SK-N-SH (cell line): ENCODE measurements around the gene RPL29.

Source experiments
- EP300 ChIP-seq, 2 experiments: IDR thresholded peaks; 2 replicates each; pipeline versions ENCODE4 v1.4.0 to v1.6.1; 2012; ENCODE audit warnings: borderline replicate concordance in 1 of 2, low read depth in 1 of 2, low read length in 1 of 2
- FOXM1 ChIP-seq: IDR thresholded peaks from 2 replicates; pipeline ENCODE4 v1.4.0; 2012; ENCODE audit warnings: low read depth, mild to moderate bottlenecking
- GABPA ChIP-seq: IDR thresholded peaks from 2 replicates; pipeline ENCODE4 v1.4.0; 2012; ENCODE audit warnings: low read depth, mild to moderate bottlenecking
- JUND ChIP-seq: IDR thresholded peaks from 2 replicates; pipeline ENCODE4 v1.4.0; 2012
- MXI1 ChIP-seq: IDR thresholded peaks from 2 replicates; pipeline ENCODE4 v1.6.1; 2012; ENCODE audit warnings: mild to moderate bottlenecking, low read depth, low read length, improper control_type of control experiment
- POLR2AphosphoS5 ChIP-seq: IDR thresholded peaks from 2 replicates; pipeline ENCODE4 v1.6.1; 2012; ENCODE audit warnings: low read depth, low read length
- RAD21 ChIP-seq: IDR thresholded peaks from 2 replicates; pipeline ENCODE4 v1.6.1; 2012; ENCODE audit warnings: mild to moderate bottlenecking, low read length
- TF ChIP-seq, protein P1 (sequence below): IDR thresholded peaks from 2 replicates; pipeline ENCODE4; 2012
- TF ChIP-seq, protein P2 (sequence below): fragments of 200-600 bp; sonication (generic); IDR thresholded peaks from 2 replicates; pipeline ENCODE4 v1.6.1; 2017; ENCODE audit warnings: antibody characterized with exemption, mild to moderate bottlenecking, moderate library complexity
- TF ChIP-seq, protein P3 (sequence below): IDR thresholded peaks from 2 replicates; pipeline ENCODE4 v1.4.0; 2012; ENCODE audit warnings: low read depth, borderline replicate concordance
- TF ChIP-seq, protein P4 (sequence below): IDR thresholded peaks from 2 replicates; pipeline ENCODE4 v1.4.0; 2012; ENCODE audit warnings: low read depth, borderline replicate concordance
- TF ChIP-seq, protein P5 (sequence below): IDR thresholded peaks from 2 replicates; pipeline ENCODE4 v1.4.0; 2012; ENCODE audit warnings: low read depth
- TF ChIP-seq, protein P6 (sequence below): IDR thresholded peaks from 2 replicates; pipeline ENCODE4 v1.6.1; 2012; ENCODE audit warnings: mild to moderate bottlenecking, low read depth, low read length, moderate library complexity

DNA sequence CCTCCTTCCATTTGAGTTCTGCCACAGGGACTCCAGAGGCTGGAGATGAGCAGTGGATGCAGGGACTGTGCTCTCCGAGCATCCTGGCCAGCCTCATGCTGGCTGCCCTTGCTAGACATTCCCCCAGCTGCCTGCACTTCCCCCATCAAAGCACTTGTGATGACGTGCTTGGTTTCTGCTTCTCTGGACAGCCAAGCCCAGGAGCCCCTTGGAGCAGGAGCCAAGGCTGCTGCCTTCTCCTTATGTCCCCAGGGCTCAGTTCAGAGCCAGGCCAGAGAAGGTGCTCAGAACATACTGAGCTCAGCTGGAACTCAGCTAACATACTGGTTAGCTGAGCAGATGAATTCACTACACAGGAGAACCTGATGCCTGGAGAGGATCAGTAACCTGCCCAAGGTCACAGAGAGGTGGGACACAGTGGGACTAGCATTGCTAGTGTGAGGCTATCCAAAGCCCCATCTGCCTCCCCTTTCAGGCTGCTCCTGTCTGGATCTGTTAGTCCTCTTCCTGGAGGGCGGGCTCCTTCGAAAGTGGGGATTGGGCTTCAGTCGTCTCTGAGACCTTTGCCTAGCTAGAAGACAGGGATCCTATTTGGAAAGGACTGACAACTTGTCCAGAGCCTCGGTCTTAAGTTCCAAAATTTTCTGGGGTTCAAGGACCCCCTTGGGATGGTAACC is 32.7 kb downstream of the RPL29 start:
- TF ChIP-seq, protein P1, sequence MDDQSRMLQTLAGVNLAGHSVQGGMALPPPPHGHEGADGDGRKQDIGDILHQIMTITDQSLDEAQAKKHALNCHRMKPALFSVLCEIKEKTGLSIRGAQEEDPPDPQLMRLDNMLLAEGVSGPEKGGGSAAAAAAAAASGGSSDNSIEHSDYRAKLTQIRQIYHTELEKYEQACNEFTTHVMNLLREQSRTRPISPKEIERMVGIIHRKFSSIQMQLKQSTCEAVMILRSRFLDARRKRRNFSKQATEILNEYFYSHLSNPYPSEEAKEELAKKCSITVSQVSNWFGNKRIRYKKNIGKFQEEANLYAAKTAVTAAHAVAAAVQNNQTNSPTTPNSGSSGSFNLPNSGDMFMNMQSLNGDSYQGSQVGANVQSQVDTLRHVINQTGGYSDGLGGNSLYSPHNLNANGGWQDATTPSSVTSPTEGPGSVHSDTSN: no peak
- TF ChIP-seq, protein P2, sequence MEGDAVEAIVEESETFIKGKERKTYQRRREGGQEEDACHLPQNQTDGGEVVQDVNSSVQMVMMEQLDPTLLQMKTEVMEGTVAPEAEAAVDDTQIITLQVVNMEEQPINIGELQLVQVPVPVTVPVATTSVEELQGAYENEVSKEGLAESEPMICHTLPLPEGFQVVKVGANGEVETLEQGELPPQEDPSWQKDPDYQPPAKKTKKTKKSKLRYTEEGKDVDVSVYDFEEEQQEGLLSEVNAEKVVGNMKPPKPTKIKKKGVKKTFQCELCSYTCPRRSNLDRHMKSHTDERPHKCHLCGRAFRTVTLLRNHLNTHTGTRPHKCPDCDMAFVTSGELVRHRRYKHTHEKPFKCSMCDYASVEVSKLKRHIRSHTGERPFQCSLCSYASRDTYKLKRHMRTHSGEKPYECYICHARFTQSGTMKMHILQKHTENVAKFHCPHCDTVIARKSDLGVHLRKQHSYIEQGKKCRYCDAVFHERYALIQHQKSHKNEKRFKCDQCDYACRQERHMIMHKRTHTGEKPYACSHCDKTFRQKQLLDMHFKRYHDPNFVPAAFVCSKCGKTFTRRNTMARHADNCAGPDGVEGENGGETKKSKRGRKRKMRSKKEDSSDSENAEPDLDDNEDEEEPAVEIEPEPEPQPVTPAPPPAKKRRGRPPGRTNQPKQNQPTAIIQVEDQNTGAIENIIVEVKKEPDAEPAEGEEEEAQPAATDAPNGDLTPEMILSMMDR: no peak
- TF ChIP-seq POLR2AphosphoS5: no peak
- TF ChIP-seq, protein P3, sequence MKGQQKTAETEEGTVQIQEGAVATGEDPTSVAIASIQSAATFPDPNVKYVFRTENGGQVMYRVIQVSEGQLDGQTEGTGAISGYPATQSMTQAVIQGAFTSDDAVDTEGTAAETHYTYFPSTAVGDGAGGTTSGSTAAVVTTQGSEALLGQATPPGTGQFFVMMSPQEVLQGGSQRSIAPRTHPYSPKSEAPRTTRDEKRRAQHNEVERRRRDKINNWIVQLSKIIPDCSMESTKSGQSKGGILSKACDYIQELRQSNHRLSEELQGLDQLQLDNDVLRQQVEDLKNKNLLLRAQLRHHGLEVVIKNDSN: no peak
- TF ChIP-seq EP300 (IDR thresholded peaks at IDR 0.05; ENCODE audit: borderline replicate concordance in 1 of 2, low read depth in 1 of 2, low read length in 1 of 2): no peak
- no peak for TF ChIP-seq JUND
- TF ChIP-seq, protein P4, sequence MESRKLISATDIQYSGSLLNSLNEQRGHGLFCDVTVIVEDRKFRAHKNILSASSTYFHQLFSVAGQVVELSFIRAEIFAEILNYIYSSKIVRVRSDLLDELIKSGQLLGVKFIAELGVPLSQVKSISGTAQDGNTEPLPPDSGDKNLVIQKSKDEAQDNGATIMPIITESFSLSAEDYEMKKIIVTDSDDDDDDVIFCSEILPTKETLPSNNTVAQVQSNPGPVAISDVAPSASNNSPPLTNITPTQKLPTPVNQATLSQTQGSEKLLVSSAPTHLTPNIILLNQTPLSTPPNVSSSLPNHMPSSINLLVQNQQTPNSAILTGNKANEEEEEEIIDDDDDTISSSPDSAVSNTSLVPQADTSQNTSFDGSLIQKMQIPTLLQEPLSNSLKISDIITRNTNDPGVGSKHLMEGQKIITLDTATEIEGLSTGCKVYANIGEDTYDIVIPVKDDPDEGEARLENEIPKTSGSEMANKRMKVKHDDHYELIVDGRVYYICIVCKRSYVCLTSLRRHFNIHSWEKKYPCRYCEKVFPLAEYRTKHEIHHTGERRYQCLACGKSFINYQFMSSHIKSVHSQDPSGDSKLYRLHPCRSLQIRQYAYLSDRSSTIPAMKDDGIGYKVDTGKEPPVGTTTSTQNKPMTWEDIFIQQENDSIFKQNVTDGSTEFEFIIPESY: no peak
- no peak for TF ChIP-seq RAD21
- no peak for TF ChIP-seq MXI1
- TF ChIP-seq FOXM1: no peak
- TF ChIP-seq, protein P5, sequence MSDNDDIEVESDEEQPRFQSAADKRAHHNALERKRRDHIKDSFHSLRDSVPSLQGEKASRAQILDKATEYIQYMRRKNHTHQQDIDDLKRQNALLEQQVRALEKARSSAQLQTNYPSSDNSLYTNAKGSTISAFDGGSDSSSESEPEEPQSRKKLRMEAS: no peak
- no peak for TF ChIP-seq GABPA
- TF ChIP-seq, protein P6, sequence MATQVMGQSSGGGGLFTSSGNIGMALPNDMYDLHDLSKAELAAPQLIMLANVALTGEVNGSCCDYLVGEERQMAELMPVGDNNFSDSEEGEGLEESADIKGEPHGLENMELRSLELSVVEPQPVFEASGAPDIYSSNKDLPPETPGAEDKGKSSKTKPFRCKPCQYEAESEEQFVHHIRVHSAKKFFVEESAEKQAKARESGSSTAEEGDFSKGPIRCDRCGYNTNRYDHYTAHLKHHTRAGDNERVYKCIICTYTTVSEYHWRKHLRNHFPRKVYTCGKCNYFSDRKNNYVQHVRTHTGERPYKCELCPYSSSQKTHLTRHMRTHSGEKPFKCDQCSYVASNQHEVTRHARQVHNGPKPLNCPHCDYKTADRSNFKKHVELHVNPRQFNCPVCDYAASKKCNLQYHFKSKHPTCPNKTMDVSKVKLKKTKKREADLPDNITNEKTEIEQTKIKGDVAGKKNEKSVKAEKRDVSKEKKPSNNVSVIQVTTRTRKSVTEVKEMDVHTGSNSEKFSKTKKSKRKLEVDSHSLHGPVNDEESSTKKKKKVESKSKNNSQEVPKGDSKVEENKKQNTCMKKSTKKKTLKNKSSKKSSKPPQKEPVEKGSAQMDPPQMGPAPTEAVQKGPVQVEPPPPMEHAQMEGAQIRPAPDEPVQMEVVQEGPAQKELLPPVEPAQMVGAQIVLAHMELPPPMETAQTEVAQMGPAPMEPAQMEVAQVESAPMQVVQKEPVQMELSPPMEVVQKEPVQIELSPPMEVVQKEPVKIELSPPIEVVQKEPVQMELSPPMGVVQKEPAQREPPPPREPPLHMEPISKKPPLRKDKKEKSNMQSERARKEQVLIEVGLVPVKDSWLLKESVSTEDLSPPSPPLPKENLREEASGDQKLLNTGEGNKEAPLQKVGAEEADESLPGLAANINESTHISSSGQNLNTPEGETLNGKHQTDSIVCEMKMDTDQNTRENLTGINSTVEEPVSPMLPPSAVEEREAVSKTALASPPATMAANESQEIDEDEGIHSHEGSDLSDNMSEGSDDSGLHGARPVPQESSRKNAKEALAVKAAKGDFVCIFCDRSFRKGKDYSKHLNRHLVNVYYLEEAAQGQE: no peak
